Tibial nerve (tissue), 4 donors: Measurements from ENCODE around the gene PPY.

Experiments
- EP300 ChIP-seq, 2 donors: sonication (generic); formaldehyde crosslinking; IDR thresholded peaks; one replicate each; pipeline ENCODE4 v1.6.1; 2017; ENCODE audit warnings: antibody characterized with exemption in 2 of 2, mild to moderate bottlenecking in 1 of 2
- POLR2A ChIP-seq, 2 donors: fragments of 450-650 bp; IDR thresholded peaks; one replicate each; pipeline ENCODE4 v1.6.1; 2017; ENCODE audit warnings: antibody characterized with exemption in 2 of 2, mild to moderate bottlenecking in 2 of 2, moderate library complexity in 2 of 2
- TF ChIP-seq, protein P1 (sequence below), 5 experiments: fragments of 200-600 bp in 3 of 5; fragments of 450-650 bp in 2 of 5; sonication (generic) in 3 of 5; IDR thresholded peaks; one replicate each; pipeline ENCODE4 v1.5.1; 2016 to 2019; ENCODE audit warnings: antibody characterized with exemption in 5 of 5, mild to moderate bottlenecking in 3 of 5, moderate library complexity in 2 of 5

DNA sequence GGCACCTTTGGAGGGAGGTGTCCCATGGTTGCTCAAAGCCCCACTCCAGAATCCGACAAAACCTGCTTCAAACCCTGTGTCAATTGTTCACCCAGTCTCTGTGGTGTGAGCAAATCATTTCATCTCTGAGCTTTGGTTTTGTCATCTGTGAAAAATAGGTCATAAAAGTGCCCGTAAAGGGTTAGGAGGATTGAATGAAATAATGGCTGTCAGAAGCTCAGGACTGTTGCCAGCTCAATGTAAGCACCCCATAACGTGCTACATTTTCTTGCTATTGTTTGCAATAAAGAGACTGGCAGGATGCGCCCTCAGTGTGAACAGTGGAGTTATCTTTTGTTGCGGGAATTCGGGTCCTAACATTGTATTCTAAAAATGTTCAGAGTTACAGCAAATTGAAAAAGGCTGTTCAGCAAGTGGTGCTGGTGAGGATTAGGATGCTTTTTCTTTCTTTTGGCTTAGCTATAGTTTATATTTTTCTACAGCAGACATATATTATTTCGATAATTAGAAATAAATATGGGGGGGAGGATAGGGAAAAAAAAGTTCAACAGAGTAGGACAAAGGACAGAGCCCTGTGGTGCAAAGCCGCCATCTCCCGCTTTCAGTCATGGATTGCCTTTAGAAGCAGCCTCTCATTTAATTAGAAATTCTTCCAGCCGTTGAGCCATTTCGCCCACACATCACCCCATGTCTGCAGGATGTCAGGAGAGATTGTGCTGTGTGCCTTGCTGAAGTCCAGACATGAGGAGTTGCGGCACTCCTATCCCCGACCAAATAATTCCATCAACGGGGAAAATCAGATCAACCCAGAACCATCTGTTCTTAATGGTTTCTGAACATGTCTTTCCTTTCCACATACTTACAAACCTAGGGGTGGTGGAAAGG is 32.3 kb upstream of the PPY start:
- TF ChIP-seq, protein P1, sequence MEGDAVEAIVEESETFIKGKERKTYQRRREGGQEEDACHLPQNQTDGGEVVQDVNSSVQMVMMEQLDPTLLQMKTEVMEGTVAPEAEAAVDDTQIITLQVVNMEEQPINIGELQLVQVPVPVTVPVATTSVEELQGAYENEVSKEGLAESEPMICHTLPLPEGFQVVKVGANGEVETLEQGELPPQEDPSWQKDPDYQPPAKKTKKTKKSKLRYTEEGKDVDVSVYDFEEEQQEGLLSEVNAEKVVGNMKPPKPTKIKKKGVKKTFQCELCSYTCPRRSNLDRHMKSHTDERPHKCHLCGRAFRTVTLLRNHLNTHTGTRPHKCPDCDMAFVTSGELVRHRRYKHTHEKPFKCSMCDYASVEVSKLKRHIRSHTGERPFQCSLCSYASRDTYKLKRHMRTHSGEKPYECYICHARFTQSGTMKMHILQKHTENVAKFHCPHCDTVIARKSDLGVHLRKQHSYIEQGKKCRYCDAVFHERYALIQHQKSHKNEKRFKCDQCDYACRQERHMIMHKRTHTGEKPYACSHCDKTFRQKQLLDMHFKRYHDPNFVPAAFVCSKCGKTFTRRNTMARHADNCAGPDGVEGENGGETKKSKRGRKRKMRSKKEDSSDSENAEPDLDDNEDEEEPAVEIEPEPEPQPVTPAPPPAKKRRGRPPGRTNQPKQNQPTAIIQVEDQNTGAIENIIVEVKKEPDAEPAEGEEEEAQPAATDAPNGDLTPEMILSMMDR (IDR thresholded peaks at IDR 0.05): no peak
- TF ChIP-seq EP300 (IDR thresholded peaks at IDR 0.05) (no peak), POLR2A (IDR thresholded peaks at IDR 0.05) (no peak)
